Transverse colon (tissue), 4 donors: Measurements from ENCODE around the gene TBC1D22B. TPM values are rescaled to one million over a fixed set of nuclear protein-coding genes. Genes with fewer than 3 reads are reported as not detected.

Experiments used
- DNase-seq: peaks from one replicate; pipeline ENCODE4 v3.0.0-alpha.2; 2019
- H3K27ac ChIP-seq, 4 donors: fragments of 200-600 bp; sonication (generic); 2 replicates each; pipeline ENCODE4 v1.5.1; 2016 to 2018; ENCODE audit warnings: inconsistent platforms in 4 of 4
- H3K27me3 ChIP-seq: fragments of 200-600 bp; sonication (generic); 2 replicates; pipeline ENCODE4 v1.5.1; 2017; ENCODE audit warnings: inconsistent platforms
- H3K36me3 ChIP-seq, 4 donors: fragments of 200-600 bp; sonication (generic); 2 replicates each; pipeline ENCODE4 v1.5.1; 2017 to 2019; ENCODE audit warnings: inconsistent platforms in 4 of 4
- H3K4me1 ChIP-seq, 4 donors: fragments of 200-600 bp; sonication (generic); 2 replicates each; pipeline ENCODE4 v1.5.1; 2017 to 2020; ENCODE audit warnings: inconsistent platforms in 4 of 4
- H3K4me3 ChIP-seq, 4 donors: fragments of 200-600 bp; sonication (generic); 1 replicate in 1 of 4; 2 replicates in 3 of 4; pipeline versions ENCODE4 v1.5.1 to v1.6.1; 2017 to 2019; ENCODE audit warnings: inconsistent platforms in 4 of 4
- H3K9me3 ChIP-seq, 2 donors: fragments of 200-600 bp; sonication (generic); 2 replicates each; pipeline ENCODE4 v1.5.1; 2017 to 2019; ENCODE audit warnings: inconsistent platforms in 2 of 2
- EP300 ChIP-seq: sonication (generic); formaldehyde crosslinking; IDR thresholded peaks from one replicate; pipeline ENCODE4 v1.6.1; 2017; ENCODE audit warnings: antibody characterized with exemption, low read depth
- POLR2A ChIP-seq: fragments of 450-650 bp; IDR thresholded peaks from one replicate; pipeline ENCODE4 v1.6.1; 2016; ENCODE audit warnings: antibody characterized with exemption, mild to moderate bottlenecking, moderate library complexity
- POLR2AphosphoS5 ChIP-seq, 3 donors: sonication (generic); formaldehyde crosslinking; IDR thresholded peaks; one replicate each; pipeline ENCODE4 v1.6.1; 2016; ENCODE audit warnings: antibody characterized with exemption in 3 of 3
- WGBS, 2 donors: methylation state at CpG; one replicate each; pipeline ENCODE4 v1.1.5; 2018; ENCODE audit warnings: low coverage in 1 of 2; 5-methylcytosine and 5-hydroxymethylcytosine counted together
- in situ Hi-C, 4 donors: fragments of 200-750 bp; cut with MboI; loops; one replicate each; pipeline versions ENCODE4 v1.15.0 to v1.15.1; 2017; ENCODE audit warnings: low sequenced_read_pairs in 3 of 4, low pct_ligation_motif_present in 1 of 4, low pct_unique_long_range_greater_than_20kb in 1 of 4
- intact Hi-C: fragments of 100-400 bp; cut with DNase I; formaldehyde crosslinking; loops from one replicate; pipeline ENCODE4 v1.15.1; 2023; ENCODE audit warnings: low total_unique reads
- total RNA-seq, 4 donors: library from RNA; depleted of rRNA; stranded (reverse); fragments of >200 nt; gene quantifications; one replicate each; pipeline ENCODE4 v1.1.0, GENCODE V29; 2016
- TF ChIP-seq, protein P1 (sequence below), 5 experiments: fragments of 200-600 bp in 3 of 5; fragments of 450-650 bp in 2 of 5; sonication (generic) in 3 of 5; IDR thresholded peaks; 1 replicate in 2 of 5; 2 replicates in 3 of 5; pipeline ENCODE4 v1.5.1; 2016 to 2017; ENCODE audit warnings: antibody characterized with exemption in 5 of 5, inconsistent platforms in 3 of 5, mild to moderate bottlenecking in 2 of 5, moderate library complexity in 1 of 5

Gene TBC1D22B
- total RNA-seq, 4 donors from 2014 or later, result 9.0 to 15.7 (median 12.6) TPM

DNA sequence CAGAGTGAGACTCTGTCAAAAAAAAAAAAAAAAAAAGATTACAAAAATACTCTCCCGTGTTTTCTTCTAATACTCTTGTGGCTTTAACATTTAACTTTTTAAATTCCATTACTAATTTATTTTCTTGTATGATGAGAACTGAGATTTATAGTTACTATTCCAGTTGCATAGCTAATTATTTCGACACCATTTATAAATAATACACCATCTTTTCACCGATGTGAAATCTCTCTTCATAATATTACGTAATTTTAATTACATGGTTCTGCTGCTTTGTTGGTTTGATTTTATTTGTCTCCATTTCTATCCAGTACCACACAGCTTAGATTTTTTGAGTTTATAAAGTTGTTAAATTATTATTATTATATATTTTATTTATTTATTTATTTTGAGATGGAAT lies 42.4 kb downstream of the TBC1D22B start:
- Histone ChIP-seq H3K9me3 (no peaks in the 10 kb centered on the region), H3K27me3 (no peaks in the 10 kb centered on the region), H3K4me3 (no peak overlapping the region), H3K36me3 (peaks cover 0 to 16% (median 7%) of the 10 kb centered on the region in 4 donors), H3K27ac (no peak overlapping the region), H3K4me1 (no peaks in the 10 kb centered on the region)
- 89 to 90% methylated on average over 4 of the region's 4 CpGs for WGBS, 2 donors
- no peak for DNase-seq
- TF ChIP-seq, protein P1, sequence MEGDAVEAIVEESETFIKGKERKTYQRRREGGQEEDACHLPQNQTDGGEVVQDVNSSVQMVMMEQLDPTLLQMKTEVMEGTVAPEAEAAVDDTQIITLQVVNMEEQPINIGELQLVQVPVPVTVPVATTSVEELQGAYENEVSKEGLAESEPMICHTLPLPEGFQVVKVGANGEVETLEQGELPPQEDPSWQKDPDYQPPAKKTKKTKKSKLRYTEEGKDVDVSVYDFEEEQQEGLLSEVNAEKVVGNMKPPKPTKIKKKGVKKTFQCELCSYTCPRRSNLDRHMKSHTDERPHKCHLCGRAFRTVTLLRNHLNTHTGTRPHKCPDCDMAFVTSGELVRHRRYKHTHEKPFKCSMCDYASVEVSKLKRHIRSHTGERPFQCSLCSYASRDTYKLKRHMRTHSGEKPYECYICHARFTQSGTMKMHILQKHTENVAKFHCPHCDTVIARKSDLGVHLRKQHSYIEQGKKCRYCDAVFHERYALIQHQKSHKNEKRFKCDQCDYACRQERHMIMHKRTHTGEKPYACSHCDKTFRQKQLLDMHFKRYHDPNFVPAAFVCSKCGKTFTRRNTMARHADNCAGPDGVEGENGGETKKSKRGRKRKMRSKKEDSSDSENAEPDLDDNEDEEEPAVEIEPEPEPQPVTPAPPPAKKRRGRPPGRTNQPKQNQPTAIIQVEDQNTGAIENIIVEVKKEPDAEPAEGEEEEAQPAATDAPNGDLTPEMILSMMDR (IDR thresholded peaks at IDR 0.05), result no peak
- no peak for TF ChIP-seq POLR2AphosphoS5 (IDR thresholded peaks at IDR 0.05)
- TF ChIP-seq POLR2A, result no peak
- no peak for TF ChIP-seq EP300
- intact Hi-C loops, result no loop called here
- in situ Hi-C loops, result no loop called here

DNA sequence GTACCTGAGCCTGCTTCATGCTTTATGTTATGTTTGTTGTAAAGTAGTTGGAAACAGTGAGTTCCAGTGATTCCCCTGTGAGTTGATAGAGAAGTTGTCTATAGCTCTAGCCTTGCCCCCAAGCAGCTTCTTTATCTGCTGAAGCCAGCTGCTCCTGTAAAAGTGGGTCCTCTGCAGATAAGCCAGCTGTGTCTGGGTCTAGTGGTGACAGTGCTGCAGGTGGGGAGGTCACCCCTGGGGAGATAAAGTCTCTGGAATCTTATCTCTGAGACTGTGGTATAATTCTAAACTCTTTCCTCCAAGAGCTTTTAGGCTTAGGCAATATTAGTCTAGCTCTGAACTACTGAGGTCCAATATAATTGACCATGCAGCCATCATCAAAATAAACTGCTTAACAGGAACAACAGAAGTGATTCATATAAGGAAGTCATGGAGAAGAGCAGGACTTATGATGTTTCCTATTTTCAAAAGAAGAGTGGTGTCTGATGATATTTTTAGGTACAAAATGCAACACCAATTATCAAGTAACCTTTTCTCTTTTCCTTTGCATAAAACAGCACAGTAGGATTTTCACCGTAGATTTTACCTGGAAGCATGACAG lies 44.6 kb downstream of the TBC1D22B start:
- 100% methylated on average over 1 of the region's 1 CpG; no CpG with 5 or more reads in 1 of the 2 donors for WGBS, 2 donors
- in situ Hi-C loops (no loop called here), intact Hi-C loops (no loop called here)
- TF ChIP-seq POLR2AphosphoS5 (IDR thresholded peaks at IDR 0.05) (no peak), EP300 (no peak), POLR2A (no peak)
- TF ChIP-seq, protein P1 (IDR thresholded peaks at IDR 0.05), result no peak
- DNase-seq, result no peak
- no peaks in the 10 kb centered on the region for H3K9me3 ChIP-seq
- H3K27ac ChIP-seq, result no peak overlapping the region
- no peak overlapping the region for H3K4me3 ChIP-seq
- H3K4me1 ChIP-seq, result no peaks in the 10 kb centered on the region
- H3K36me3 ChIP-seq, result peaks cover 0 to 12% (median 5%) of the 10 kb centered on the region in 4 donors
- H3K27me3 ChIP-seq, result no peaks in the 10 kb centered on the region

DNA sequence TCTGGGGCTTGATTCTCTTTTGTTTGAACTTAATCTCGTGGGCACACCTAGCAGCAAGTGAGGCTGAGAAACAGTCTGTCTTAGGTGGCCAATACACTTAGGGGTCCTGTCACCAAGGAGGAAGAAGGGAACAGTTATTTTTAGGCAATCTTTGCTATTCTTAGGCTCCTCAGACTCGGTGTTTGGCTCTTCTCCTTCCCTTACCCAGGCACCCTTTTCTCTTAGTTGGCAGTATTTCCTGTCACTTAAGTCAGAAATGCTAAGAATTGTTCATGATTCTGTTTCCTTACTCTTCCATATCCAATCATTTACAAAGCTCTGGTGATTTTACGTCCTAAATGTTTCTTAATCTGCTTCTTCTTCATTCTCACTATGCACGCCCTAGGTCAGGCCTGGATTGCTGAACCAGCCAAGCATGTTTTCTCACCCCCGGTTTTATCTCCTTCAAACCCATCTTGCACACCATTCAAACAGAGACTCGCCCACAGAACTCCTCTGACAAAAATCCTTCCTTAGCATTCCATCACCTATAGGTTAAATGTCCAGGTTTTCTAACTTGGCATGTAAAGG lies 45.6 kb downstream of the TBC1D22B start:
- intact Hi-C loops (no loop called here), in situ Hi-C loops (no loop called here)
- no peak overlapping the region for H3K4me3 ChIP-seq
- 67 to 83% methylated on average over 4 to 6 of the region's 6 CpGs for WGBS, 2 donors
- H3K36me3 ChIP-seq, result peaks cover 0 to 12% (median 3%) of the 10 kb centered on the region in 4 donors
- no peaks in the 10 kb centered on the region for H3K27me3 ChIP-seq
- peaks cover 0 to 7% (median 3%) of the 10 kb centered on the region in 4 donors for H3K4me1 ChIP-seq
- no peaks in the 10 kb centered on the region for H3K9me3 ChIP-seq
- no peak for TF ChIP-seq EP300
- TF ChIP-seq POLR2AphosphoS5 (IDR thresholded peaks at IDR 0.05), result no peak
- TF ChIP-seq, protein P1 (IDR thresholded peaks at IDR 0.05), result no peak
- TF ChIP-seq POLR2A, result no peak
- H3K27ac ChIP-seq, result no peak overlapping the region
- DNase-seq, result no peak

DNA sequence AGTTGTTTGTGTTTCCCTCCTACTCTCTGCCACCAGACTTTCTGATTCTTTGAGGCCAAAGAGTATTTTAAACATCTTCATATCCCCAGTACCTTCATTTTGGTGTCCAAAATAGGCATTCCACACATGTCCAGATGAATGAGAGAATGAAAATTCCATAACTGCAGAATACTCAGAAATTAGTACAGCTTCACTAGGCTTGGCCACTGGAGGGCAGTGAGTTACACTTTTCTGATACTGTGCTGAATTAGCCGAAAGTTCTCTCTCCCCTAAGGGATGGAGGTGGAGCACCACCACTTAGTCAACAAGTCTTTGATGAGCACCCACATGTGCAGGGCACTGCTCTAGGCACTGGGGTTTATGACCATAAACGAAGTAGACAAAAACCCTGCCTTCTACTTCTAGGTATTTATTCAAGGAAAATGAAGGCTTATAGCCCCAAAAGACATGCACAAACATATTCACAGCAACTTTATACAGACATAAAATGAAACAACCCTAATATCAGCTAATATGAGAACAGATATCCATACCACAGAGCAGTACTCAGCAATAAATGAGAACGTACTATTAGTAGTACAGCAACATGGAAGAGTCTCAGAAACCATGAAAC lies 46.4 kb downstream of the TBC1D22B start:
- WGBS, 2 donors, result 67 to 70% methylated on average over 3 of the region's 3 CpGs
- H3K36me3 ChIP-seq, result peaks cover 0 to 12% (median 3%) of the 10 kb centered on the region in 4 donors
- no peaks in the 10 kb centered on the region for H3K27me3 ChIP-seq
- no peaks in the 10 kb centered on the region for H3K9me3 ChIP-seq
- intact Hi-C loops, result no loop called here
- TF ChIP-seq POLR2AphosphoS5 (IDR thresholded peaks at IDR 0.05) (no peak), EP300 (no peak), POLR2A (no peak)
- TF ChIP-seq, protein P1 (IDR thresholded peaks at IDR 0.05), result peak in 3 of 5 experiments; percentile 15 to 17 (median 17)
- no peak overlapping the region for H3K4me3 ChIP-seq
- in situ Hi-C loops, result no loop called here
- H3K27ac ChIP-seq, result no peak overlapping the region
- H3K4me1 ChIP-seq, result peaks cover 0 to 12% (median 4%) of the 10 kb centered on the region in 4 donors
- DNase-seq, result no peak
